K562 (cell line): ENCODE results near the gene MACROD2.

Experiments used
- BHLHE40 ChIP-seq: IDR thresholded peaks from 2 replicates; pipeline ENCODE4 v1.6.1; 2011; ENCODE audit warnings: low read length, improper control_type of control experiment
- CEBPB ChIP-seq: fragments of 450-650 bp; IDR thresholded peaks from 2 replicates; pipeline ENCODE4 v1.6.1; 2016; ENCODE audit warnings: missing genetic modification characterization, missing compliant biosample characterization

DNA sequence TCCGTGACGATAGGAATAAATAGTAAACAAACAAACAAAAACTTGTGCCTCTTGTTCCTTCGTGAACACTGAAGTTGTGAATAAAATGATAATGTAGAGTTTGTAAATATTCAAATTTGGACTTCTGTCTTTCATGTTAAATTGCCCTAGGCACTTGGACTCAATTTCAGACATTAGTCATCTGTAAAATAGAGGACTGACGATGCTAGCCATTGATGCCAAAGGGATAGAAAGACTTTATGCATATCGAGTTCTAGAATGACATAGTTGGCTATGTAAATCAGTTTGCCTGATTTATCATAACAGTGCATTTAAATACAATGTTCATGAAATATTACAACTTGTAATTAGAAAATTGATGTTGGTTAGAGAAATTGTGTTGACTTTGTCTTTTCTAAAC, 388.0 kb downstream of the MACROD2 start:
- TF ChIP-seq BHLHE40: no peak
- TF ChIP-seq CEBPB: no peak
